ENCODE data around the gene SPI1.
A peak's percentile ranks its signal among the peaks of the same experiment; 100 is the strongest.

SPI1 gene

GRCh38 chr11:47378010-47378835 lies at the start of gene SPI1:
TSS of gene SPI1 (minus strand) at chr11:47378547. CDS start at chr11:47378353, 194 bp downstream.
- H3K27ac ChIP-seq = no peak within 1 kb of the TSS
- TF ChIP-seq, protein P1, sequence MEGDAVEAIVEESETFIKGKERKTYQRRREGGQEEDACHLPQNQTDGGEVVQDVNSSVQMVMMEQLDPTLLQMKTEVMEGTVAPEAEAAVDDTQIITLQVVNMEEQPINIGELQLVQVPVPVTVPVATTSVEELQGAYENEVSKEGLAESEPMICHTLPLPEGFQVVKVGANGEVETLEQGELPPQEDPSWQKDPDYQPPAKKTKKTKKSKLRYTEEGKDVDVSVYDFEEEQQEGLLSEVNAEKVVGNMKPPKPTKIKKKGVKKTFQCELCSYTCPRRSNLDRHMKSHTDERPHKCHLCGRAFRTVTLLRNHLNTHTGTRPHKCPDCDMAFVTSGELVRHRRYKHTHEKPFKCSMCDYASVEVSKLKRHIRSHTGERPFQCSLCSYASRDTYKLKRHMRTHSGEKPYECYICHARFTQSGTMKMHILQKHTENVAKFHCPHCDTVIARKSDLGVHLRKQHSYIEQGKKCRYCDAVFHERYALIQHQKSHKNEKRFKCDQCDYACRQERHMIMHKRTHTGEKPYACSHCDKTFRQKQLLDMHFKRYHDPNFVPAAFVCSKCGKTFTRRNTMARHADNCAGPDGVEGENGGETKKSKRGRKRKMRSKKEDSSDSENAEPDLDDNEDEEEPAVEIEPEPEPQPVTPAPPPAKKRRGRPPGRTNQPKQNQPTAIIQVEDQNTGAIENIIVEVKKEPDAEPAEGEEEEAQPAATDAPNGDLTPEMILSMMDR (conservative IDR thresholded peaks at IDR 0.05) = no peak

GRCh38 chr11:47426062-47426956 lies 48.0 kb upstream of the SPI1 start, which contains the start of gene PSMC3:
TSS of gene PSMC3 (minus strand) at chr11:47426439. CDS start at chr11:47426279, 160 bp downstream.
- TF ChIP-seq, protein P1 (conservative IDR thresholded peaks at IDR 0.05) = no peak
- peak within 1 kb of the TSS; percentile 91 for H3K27ac ChIP-seq

GRCh38 chr11:47425611-47426010 lies 47.3 kb upstream of the SPI1 start:
- TF ChIP-seq, protein P1 (conservative IDR thresholded peaks at IDR 0.05) = no peak
- peak overlapping the region; percentile 91 for H3K27ac ChIP-seq

DNA sequence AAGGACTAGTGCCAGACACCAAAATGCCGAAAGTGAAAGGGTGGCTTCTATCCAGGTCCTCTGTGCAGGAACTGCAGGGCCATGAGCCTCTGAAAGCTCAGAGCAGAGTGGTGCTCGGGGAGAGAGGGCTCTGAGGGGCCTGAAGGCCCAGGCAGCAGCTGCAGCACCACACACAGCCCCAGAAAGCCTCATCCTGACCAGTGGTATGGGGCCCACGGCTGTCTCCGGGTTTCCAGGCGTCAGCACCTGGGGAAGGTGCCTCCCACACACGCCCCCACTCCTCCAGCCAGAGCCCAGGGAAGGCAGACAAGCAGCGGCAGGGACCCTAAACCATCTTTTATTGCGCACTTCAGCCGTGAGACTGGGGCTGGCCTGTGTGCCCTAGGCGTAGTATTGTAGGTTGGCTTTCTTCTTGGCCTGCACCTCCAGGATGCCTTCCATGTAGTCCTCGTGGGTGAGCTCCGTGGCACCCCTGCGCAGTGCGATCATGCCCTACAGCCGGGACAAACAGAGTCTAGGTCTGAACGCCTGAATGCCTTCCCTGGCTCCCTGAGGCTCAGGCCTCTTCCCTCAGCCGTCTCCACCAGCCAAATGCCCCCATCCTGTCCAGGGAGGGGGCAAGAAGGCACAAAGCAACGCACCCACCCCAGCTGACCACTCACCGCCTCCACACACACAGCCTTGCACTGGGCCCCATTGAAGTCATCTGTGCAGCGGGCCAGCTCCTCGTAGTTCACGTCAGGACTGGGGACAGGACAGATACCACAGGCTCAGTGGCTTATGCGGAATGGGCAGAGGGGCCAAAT lies 40.3 kb upstream of the SPI1 start:
- no peak overlapping the region for H3K27ac ChIP-seq
- TF ChIP-seq, protein P1 (conservative IDR thresholded peaks at IDR 0.05) = no peak

DNA sequence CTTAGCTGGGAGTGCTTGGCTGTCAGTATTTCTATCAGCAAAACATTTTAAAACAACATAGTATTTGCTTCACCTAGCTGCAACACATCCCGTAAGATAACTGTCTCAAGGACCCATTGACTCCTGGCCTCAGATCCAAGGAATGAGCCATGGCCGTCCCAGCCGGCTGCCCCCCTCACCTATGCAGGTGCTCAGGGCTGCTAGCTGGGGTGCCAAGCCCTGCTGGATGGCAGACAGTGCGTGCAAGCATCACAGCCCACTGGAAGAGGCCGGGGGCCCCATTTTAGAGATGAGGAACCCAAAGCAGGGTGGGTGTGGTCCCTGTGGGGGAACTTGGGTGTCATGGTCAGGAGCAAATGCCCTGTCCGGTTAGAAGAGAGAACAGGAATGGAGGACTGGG lies 39.4 kb upstream of the SPI1 start:
- TF ChIP-seq, protein P1 (conservative IDR thresholded peaks at IDR 0.05) = no peak
- H3K27ac ChIP-seq = no peak overlapping the region

DNA sequence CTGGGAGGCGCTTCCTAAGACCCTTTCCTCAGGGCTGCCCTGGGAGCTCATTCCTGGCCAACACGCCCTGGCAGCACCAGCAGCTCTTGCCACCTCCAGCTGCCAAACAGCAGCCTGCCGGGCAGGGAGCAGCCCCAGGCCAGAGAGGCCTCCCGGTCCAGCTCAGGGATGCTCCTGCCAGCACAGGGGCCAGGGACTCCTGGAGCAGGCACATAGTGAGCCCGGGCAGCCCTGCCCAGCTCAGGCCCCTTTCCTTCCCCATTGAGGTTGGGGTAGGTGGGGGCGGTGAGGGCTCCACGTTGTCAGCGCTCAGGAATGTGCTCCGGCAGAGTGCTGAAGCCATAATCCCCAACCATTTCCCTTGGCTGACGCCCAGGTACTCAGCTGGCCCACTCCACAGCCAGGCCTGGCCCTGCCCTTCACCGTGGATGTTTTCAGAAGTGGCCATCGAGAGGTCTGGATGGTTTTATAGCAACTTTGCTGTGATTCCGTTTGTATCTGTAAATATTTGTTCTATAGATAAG lies 37.7 kb upstream of the SPI1 start:
- H3K27ac ChIP-seq = peak overlapping the region; percentile 48
- TF ChIP-seq, protein P1 (conservative IDR thresholded peaks at IDR 0.05) = no peak
